Measurements from ENCODE around the gene ELL. TPM values are rescaled to one million over a fixed set of nuclear protein-coding genes. Genes with fewer than 3 reads are reported as not detected.

ELL gene
- total RNA-seq, 1 experiment from 2014 or later: 18.6 TPM

- ATAC-seq (no peak), DNase-seq (ENCODE audit: low read depth, low spot score) (no peak)
- H3K4me3 ChIP-seq (ENCODE audit: low read depth in 2 of 2, low read length in 2 of 2): no peak overlapping the region
- POLR2A ChIA-PET: interaction anchor here (0.7 kb wide), 1 partner anchor 434 kb away, joined by 3 read pairs; no protein-coding TSS in a partner anchor
- no peak overlapping the region for H3K27ac ChIP-seq (ENCODE audit: low read length)
- CTCF ChIA-PET: no interaction called here
- H3K9me3 ChIP-seq (ENCODE audit: control insufficient read depth, insufficient read depth, low read depth, low read length): no peaks in the 10 kb centered on the region
- H3K4me1 ChIP-seq (ENCODE audit: control insufficient read depth, insufficient read depth, low read length): peaks cover 3% of the 10 kb centered on the region
- intact Hi-C loops (cut with micrococcal nuclease; ENCODE audit: unreplicated experiment): no loop called here
- H3K36me3 ChIP-seq (ENCODE audit: control insufficient read depth, insufficient read depth, low read length): no peaks in the 10 kb centered on the region
- in situ Hi-C loops (cut with HindIII; ENCODE audit: low pct_unique_long_range_greater_than_20kb, low sequenced_read_pairs): no loop called here
- no peaks in the 10 kb centered on the region for H3K27me3 ChIP-seq (ENCODE audit: control insufficient read depth, insufficient read depth, low read length)
- TF ChIP-seq SIN3A (IDR thresholded peaks at IDR 0.05; ENCODE audit: borderline replicate concordance, insufficient read depth, low read depth, low read length): no peak
- TF ChIP-seq CTCF (IDR thresholded peaks at IDR 0.05): no peak
- no peak for TF ChIP-seq TCF7L2 (IDR thresholded peaks at IDR 0.05; ENCODE audit: low read depth, low read length)
- no peak for TF ChIP-seq REST (IDR thresholded peaks at IDR 0.05; ENCODE audit: insufficient read depth in 1 of 2, low read depth in 2 of 2, low read length in 1 of 2)
- TF ChIP-seq POLR2AphosphoS5 (IDR thresholded peaks at IDR 0.05; ENCODE audit: low read depth, low read length): no peak
- no TSS peak for BruUV-seq (replicated peaks)
Measured at GRCh38 chr19:18490728-18491127, 31.1 kb downstream of the ELL start.

GRCh38 chr19:18489627-18490184 is 32.2 kb downstream of the ELL start:
- ATAC-seq: no peak
- intact Hi-C loops (cut with micrococcal nuclease; ENCODE audit: unreplicated experiment): no loop called here

More at GRCh38 chr19:18489627-18490184, 32.2 kb downstream of the ELL start:
- Histone ChIP-seq H3K4me1 (ENCODE audit: control insufficient read depth, insufficient read depth, low read length) (peaks cover 9% of the 10 kb centered on the region), H3K27ac (ENCODE audit: low read length) (no peak overlapping the region), H3K36me3 (ENCODE audit: control insufficient read depth, insufficient read depth, low read length) (no peaks in the 10 kb centered on the region), H3K9me3 (ENCODE audit: control insufficient read depth, insufficient read depth, low read depth, low read length) (no peaks in the 10 kb centered on the region), H3K27me3 (ENCODE audit: control insufficient read depth, insufficient read depth, low read length) (no peaks in the 10 kb centered on the region), H3K4me3 (ENCODE audit: low read depth in 2 of 2, low read length in 2 of 2) (no peak overlapping the region)
- POLR2A ChIA-PET: no interaction called here
- no peak for DNase-seq (ENCODE audit: low read depth, low spot score)
- TF ChIP-seq REST (IDR thresholded peaks at IDR 0.05; ENCODE audit: insufficient read depth in 1 of 2, low read depth in 2 of 2, low read length in 1 of 2) (no peak), CTCF (IDR thresholded peaks at IDR 0.05) (no peak), POLR2AphosphoS5 (IDR thresholded peaks at IDR 0.05; ENCODE audit: low read depth, low read length) (no peak), TCF7L2 (IDR thresholded peaks at IDR 0.05; ENCODE audit: low read depth, low read length) (no peak), SIN3A (IDR thresholded peaks at IDR 0.05; ENCODE audit: borderline replicate concordance, insufficient read depth, low read depth, low read length) (no peak)
- BruUV-seq (replicated peaks): no TSS peak
- CTCF ChIA-PET: interaction anchor here (0.7 kb wide), 1 partner anchor 591 kb away, joined by 3 read pairs; no protein-coding TSS in a partner anchor
- in situ Hi-C loops (cut with HindIII; ENCODE audit: low pct_unique_long_range_greater_than_20kb, low sequenced_read_pairs): no loop called here
